Endothelial cell of umbilical vein (primary cell): Measurements from ENCODE around the gene EML6. TPM values are rescaled to one million over a fixed set of nuclear protein-coding genes. Genes with fewer than 3 reads are reported as not detected.
"Not testable (repeated sequence)": the region's sequence is repeated elsewhere in the genome, so short reads cannot be mapped to it uniquely, and the experiment has no call there.

Experiments used
- BruUV-seq: library from RNA; stranded (reverse); fragments of 400-500 nt; replicated peaks from 2 replicates; lab custom pipeline; 2021; lab: Mats Ljungman, UMichigan
- CTCF ChIA-PET: fragments of 300-600, 350-600 bp; sonication (Branson Sonifier 250); formaldehyde crosslinking; loops from one replicate; lab custom pipeline; 2021; ENCODE audit warnings: antibody characterized with exemption, inconsistent platforms; lab: Charles Lee
- POLR2A ChIA-PET: fragments of 300-600, 350-600 bp; sonication (Branson Sonifier 250); formaldehyde crosslinking; loops from one replicate; lab custom pipeline; 2021; ENCODE audit warnings: antibody characterized with exemption, inconsistent platforms; lab: Charles Lee
- DNase-seq: peaks from one replicate; pipeline ENCODE4 v3.0.0-alpha.2; 2011; ENCODE audit warnings: low read depth, low spot score
- FAIRE-seq: peaks from 2 replicates; lab custom pipeline; 2011; peaks lifted over from hg19 to GRCh38; lab: Jason Lieb, UNC
- H2AFZ ChIP-seq: 2 replicates; pipeline ENCODE4 v1.6.0; 2012; ENCODE audit warnings: low read depth, low read length, control low read depth, inconsistent platforms
- H3K27ac ChIP-seq: 2 replicates; pipeline ENCODE4 v1.5.1; 2011; ENCODE audit warnings: low read depth, mild to moderate bottlenecking, control low read depth, low read length, moderate library complexity; ENCODE audit not compliant: insufficient read depth
- H3K27me3 ChIP-seq, 2 experiments: 2 replicates each; pipeline versions ENCODE4 v1.6.0 to v1.6.1; 2011; ENCODE audit warnings: low read length in 2 of 2, mixed read lengths in 1 of 2; ENCODE audit not compliant: control insufficient read depth in 2 of 2, insufficient read depth in 2 of 2
- H3K36me3 ChIP-seq, 2 experiments: 2 replicates in 1 of 2; 3 replicates in 1 of 2; pipeline ENCODE4 v1.5.1; 2011; ENCODE audit warnings: low read length in 2 of 2, mild to moderate bottlenecking in 1 of 2, moderate library complexity in 1 of 2; ENCODE audit not compliant: control insufficient read depth in 2 of 2, insufficient read depth in 2 of 2; ENCODE audit errors: extremely low read depth in 1 of 2
- H3K4me1 ChIP-seq: 3 replicates; pipeline ENCODE4 v1.5.1; 2011; ENCODE audit warnings: mild to moderate bottlenecking, low read length; ENCODE audit not compliant: control insufficient read depth, insufficient read depth; ENCODE audit errors: extremely low read depth
- H3K4me2 ChIP-seq: 2 replicates; pipeline ENCODE4 v1.6.1; 2011; ENCODE audit warnings: low read length, control low read depth, mixed read lengths; ENCODE audit not compliant: insufficient read depth
- H3K4me3 ChIP-seq, 3 experiments: fragments of 200-600 bp in 1 of 3; sonication (generic), shearing (Covaris generic) in 1 of 3; replicated peaks in 1 of 3; 2 replicates each; pipeline ENCODE4 v1.5.1; 2011 to 2016; ENCODE audit warnings: control low read depth in 3 of 3, low read length in 3 of 3, mild to moderate bottlenecking in 2 of 3, inconsistent platforms in 1 of 3, low read depth in 1 of 3, moderate library complexity in 1 of 3; ENCODE audit not compliant: insufficient read depth in 1 of 3
- H3K79me2 ChIP-seq: 2 replicates; pipeline ENCODE4 v1.6.0; 2012; ENCODE audit warnings: low read length, inconsistent platforms; ENCODE audit not compliant: control insufficient read depth, insufficient read depth
- H3K9ac ChIP-seq: replicated peaks from 2 replicates; pipeline ENCODE3; 2011; ENCODE audit warnings: low read length, control low read depth; ENCODE audit not compliant: insufficient read depth; ENCODE audit errors: extremely low read depth
- H3K9me1 ChIP-seq: replicated peaks from 3 replicates; pipeline ENCODE4 v1.6.0; 2011; ENCODE audit warnings: mild to moderate bottlenecking, low read length; ENCODE audit not compliant: control insufficient read depth, insufficient read depth; ENCODE audit errors: extremely low read depth
- H3K9me3 ChIP-seq: replicated peaks from 2 replicates; pipeline ENCODE4 v1.5.1; 2012; ENCODE audit warnings: low read length, inconsistent platforms; ENCODE audit not compliant: control insufficient read depth, insufficient read depth
- H4K20me1 ChIP-seq: replicated peaks from 2 replicates; pipeline ENCODE3; 2011; ENCODE audit warnings: mild to moderate bottlenecking, low read length; ENCODE audit not compliant: control insufficient read depth, insufficient read depth; ENCODE audit errors: extremely low read depth
- EZH2 ChIP-seq: IDR thresholded peaks from 2 replicates; pipeline ENCODE4 v1.6.1; 2012; ENCODE audit warnings: borderline replicate concordance, low read depth, mild to moderate bottlenecking, moderate library complexity, low read length, inconsistent platforms; ENCODE audit not compliant: severe bottlenecking
- FOS ChIP-seq: IDR thresholded peaks from 2 replicates; pipeline ENCODE4 v1.6.1; 2011; ENCODE audit warnings: mild to moderate bottlenecking, low read length, moderate library complexity, borderline replicate concordance; ENCODE audit not compliant: insufficient read depth
- GATA2 ChIP-seq: IDR thresholded peaks from 2 replicates; pipeline ENCODE4 v1.7.0; 2011; ENCODE audit warnings: low read depth, mild to moderate bottlenecking, moderate library complexity, mixed read lengths, low read length; ENCODE audit not compliant: insufficient read length, insufficient read depth
- JUN ChIP-seq: IDR thresholded peaks from 2 replicates; pipeline ENCODE4 v1.6.1; 2011; ENCODE audit warnings: borderline replicate concordance, low read depth; ENCODE audit not compliant: insufficient read length, insufficient read depth
- MYC ChIP-seq: IDR thresholded peaks from one replicate; pipeline ENCODE4 v1.6.1; 2011; ENCODE audit warnings: mild to moderate bottlenecking, low read depth, low read length
- POLR2A ChIP-seq: IDR thresholded peaks from 2 replicates; pipeline ENCODE4 v1.6.1; 2012; ENCODE audit warnings: low read depth, mild to moderate bottlenecking, control low read depth, low read length
- POLR2AphosphoS5 ChIP-seq: IDR thresholded peaks from 2 replicates; pipeline ENCODE4 v1.6.1; 2012; ENCODE audit warnings: low read depth, mild to moderate bottlenecking, control low read depth, low read length, moderate library complexity; ENCODE audit not compliant: insufficient read depth
- dilution Hi-C: fragments of 300-500 bp; cut with MboI; formaldehyde crosslinking; loops from one replicate; pipeline ENCODE4 v1.15.0; 2019; ENCODE audit warnings: low sequenced_read_pairs; ENCODE audit not compliant: extremely low pct_ligation_motif_present
- intact Hi-C: fragments of 100-400 bp; cut with micrococcal nuclease; formaldehyde crosslinking; loops from one replicate; pipeline ENCODE4 v1.10.0; 2022
- polyA plus RNA-seq, 4 experiments: library from polyadenylated mRNA; depleted of rRNA in 3 of 4; stranded (reverse) in 3 of 4; unstranded in 1 of 4; fragments of >200 nt; gene quantifications; 2 replicates each; pipeline versions ENCODE4 v1.2.1 to v1.2.3, GENCODE V29; 2011 to 2012; ENCODE audit warnings: missing spikeins in 1 of 4
- total RNA-seq: library from RNA; stranded (reverse); gene quantifications from 2 replicates; pipeline ENCODE4 v1.2.3, GENCODE V29; 2021
- TF ChIP-seq, protein P1 (sequence below), 2 donors: IDR thresholded peaks; 1 replicate in 1 of 2; 2 replicates in 1 of 2; pipeline ENCODE4 v1.5.1; 2011; ENCODE audit warnings: low read length in 2 of 2, mild to moderate bottlenecking in 2 of 2, moderate library complexity in 2 of 2, control low read depth in 1 of 2, inconsistent platforms in 1 of 2, low read depth in 1 of 2; ENCODE audit not compliant: insufficient read depth in 1 of 2; ENCODE audit errors: extremely low read depth in 1 of 2
- TF ChIP-seq, protein P2 (sequence below): IDR thresholded peaks from 2 replicates; pipeline ENCODE4 v1.6.1; 2011; ENCODE audit not compliant: insufficient read depth, insufficient read length

The EML6 gene
- total and polyA plus RNA-seq, 2 donors (not counting 3 experiments of a cell fraction or from before 2014, with no cell fraction given): 0.79 to 2.1 TPM

DNA sequence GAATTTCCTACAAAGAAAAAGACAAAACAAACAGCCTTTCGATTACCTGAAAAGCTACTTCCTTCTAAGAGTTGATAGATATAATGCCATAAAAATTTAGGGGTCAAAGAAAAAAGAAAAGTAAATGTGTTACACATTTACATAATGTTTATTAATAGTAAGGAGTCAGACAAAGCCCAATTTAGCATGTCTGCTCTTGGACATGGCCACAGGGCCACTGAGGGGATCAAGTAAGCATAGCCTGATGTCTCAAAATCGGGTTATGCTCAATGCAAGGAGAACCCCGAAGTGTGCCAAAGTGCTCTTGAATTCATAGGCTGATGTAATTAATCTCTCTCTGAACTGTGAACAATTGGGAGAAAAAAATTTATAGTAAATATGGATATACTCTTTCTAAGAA, 265.1 kb downstream of the EML6 start:
- intact Hi-C loops: no loop called here
- Histone ChIP-seq H3K9ac (no peak overlapping the region), H2AFZ (no peak overlapping the region), H3K79me2 (peaks cover 99% of the 10 kb centered on the region), H4K20me1 (peaks cover 38% of the 10 kb centered on the region), H3K36me3 (peaks cover 3 to 10% of the 10 kb centered on the region in 2 experiments), H3K27ac (no peak overlapping the region), H3K9me3 (no peaks in the 10 kb centered on the region), H3K9me1 (no peaks in the 10 kb centered on the region), H3K4me1 (peaks cover 22% of the 10 kb centered on the region), H3K4me3 (no peak overlapping the region), H3K27me3 (no peaks in the 10 kb centered on the region), H3K4me2 (no peak overlapping the region)
- CTCF ChIA-PET: no interaction called here
- TF ChIP-seq POLR2A (no peak), MYC (no peak), GATA2 (no peak), JUN (no peak), EZH2 (no peak), FOS (no peak), POLR2AphosphoS5 (no peak)
- TF ChIP-seq, protein P1, sequence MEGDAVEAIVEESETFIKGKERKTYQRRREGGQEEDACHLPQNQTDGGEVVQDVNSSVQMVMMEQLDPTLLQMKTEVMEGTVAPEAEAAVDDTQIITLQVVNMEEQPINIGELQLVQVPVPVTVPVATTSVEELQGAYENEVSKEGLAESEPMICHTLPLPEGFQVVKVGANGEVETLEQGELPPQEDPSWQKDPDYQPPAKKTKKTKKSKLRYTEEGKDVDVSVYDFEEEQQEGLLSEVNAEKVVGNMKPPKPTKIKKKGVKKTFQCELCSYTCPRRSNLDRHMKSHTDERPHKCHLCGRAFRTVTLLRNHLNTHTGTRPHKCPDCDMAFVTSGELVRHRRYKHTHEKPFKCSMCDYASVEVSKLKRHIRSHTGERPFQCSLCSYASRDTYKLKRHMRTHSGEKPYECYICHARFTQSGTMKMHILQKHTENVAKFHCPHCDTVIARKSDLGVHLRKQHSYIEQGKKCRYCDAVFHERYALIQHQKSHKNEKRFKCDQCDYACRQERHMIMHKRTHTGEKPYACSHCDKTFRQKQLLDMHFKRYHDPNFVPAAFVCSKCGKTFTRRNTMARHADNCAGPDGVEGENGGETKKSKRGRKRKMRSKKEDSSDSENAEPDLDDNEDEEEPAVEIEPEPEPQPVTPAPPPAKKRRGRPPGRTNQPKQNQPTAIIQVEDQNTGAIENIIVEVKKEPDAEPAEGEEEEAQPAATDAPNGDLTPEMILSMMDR (IDR thresholded peaks at IDR 0.05; ENCODE audit: extremely low read depth in 1 of 2, insufficient read depth in 1 of 2, low read depth in 1 of 2, low read length in 2 of 2): no peak
- TF ChIP-seq, protein P2, sequence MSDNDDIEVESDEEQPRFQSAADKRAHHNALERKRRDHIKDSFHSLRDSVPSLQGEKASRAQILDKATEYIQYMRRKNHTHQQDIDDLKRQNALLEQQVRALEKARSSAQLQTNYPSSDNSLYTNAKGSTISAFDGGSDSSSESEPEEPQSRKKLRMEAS: no peak
- dilution Hi-C loops: no loop called here
- no peak for DNase-seq
- FAIRE-seq: no peak
- BruUV-seq: no TSS peak
- POLR2A ChIA-PET: no interaction called here

DNA sequence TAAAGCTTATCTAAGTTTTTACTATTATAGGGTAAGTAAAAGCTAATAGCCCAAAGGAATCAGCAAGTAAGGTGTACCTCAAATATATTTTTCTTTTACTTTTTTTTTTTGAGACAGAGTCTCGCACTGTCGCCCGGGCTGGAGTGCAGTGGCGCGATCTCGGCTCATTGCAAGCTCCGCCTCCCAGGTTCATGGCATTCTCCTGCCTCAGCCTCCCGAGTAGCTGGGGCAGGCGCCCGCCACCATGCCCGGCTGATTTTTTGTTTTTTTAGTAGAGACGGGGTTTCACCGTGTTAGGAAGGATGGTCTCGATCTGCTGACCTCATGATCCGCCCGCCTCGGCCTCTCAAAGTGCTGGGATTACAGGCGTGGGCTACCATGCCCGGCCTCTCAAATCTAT, 267.2 kb downstream of the EML6 start:
- DNase-seq, H3K4me3 ChIP-seq, H3K36me3 ChIP-seq, H3K9me3 ChIP-seq, BruUV-seq, H3K9me1 ChIP-seq, POLR2A ChIA-PET, FAIRE-seq, H2AFZ ChIP-seq, H3K4me1 ChIP-seq, H3K4me2 ChIP-seq, H3K27ac ChIP-seq, H3K27me3 ChIP-seq, intact Hi-C loops, H3K9ac ChIP-seq, dilution Hi-C loops: not testable (repeated sequence)
- peaks cover 47% of the 10 kb centered on the region for H4K20me1 ChIP-seq
- peaks cover 99% of the 10 kb centered on the region for H3K79me2 ChIP-seq
- CTCF ChIA-PET: interaction anchor here (1.7 kb wide), 1 partner anchor 9 kb away, joined by 6 read pairs; no protein-coding TSS in a partner anchor
